Measurements from ENCODE around the gene GPR18. TPM values are rescaled to one million over a fixed set of nuclear protein-coding genes. Genes with fewer than 3 reads are reported as not detected.
A peak's percentile ranks its signal among the peaks of the same experiment; 100 is the strongest.

The GPR18 gene
- total and polyA plus RNA-seq, 11 donors = 0.04 to 1.1 (median 0.34) TPM; not detected in 8

- Histone ChIP-seq H3K27me3 (no peaks in the 10 kb centered on the region), H3K36me3 (peaks cover 0 to 4% (median 0%) of the 10 kb centered on the region in 9 donors), H3K27ac (peak overlapping the region in 3 of 12 donors; percentile 20 to 78 (median 74)), H3K4me3 (peak overlapping the region in 7 of 12 donors; percentile 10 to 57 (median 19)), H3K9me3 (no peaks in the 10 kb centered on the region), H3K4me1 (peaks cover 0 to 86% (median 9%) of the 10 kb centered on the region in 12 donors)
- ATAC-seq (no peak), DNase-seq (no peak)
- WGBS, 4 donors = 91 to 97% (median 95%) methylated on average over 8 of the region's 8 CpGs
- TF ChIP-seq CTCF (IDR thresholded peaks at IDR 0.05) = no peak
- no peak for TF ChIP-seq POLR2A (IDR thresholded peaks at IDR 0.05)
- intact Hi-C loops (cut with DNase I) = no loop called here
These were observed 47.4 kb upstream of the GPR18 start for GRCh38 chr13:99305566-99305965.

DNA sequence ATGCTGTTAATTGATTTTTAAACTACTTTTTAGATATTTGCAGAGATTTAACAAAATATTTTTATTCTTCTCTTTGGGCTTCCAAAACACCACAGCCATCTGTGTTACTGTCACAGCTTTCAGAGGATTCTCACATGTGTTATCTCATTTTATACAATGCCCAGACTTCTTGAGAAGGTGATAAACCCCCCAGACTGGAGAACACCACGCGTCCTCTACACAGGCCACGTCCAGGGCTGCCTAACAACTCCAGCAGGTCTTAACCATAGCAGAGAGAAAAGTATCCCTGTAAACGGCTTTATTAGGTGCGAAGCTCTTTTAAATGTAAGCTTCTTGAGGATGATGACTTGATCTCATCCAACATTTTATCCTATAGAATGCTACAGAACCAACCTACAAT, 47.0 kb upstream of the GPR18 start:
- Histone ChIP-seq H3K4me1 (peaks cover 0 to 86% (median 9%) of the 10 kb centered on the region in 12 donors), H3K36me3 (peaks cover 0 to 4% (median 0%) of the 10 kb centered on the region in 9 donors), H3K27ac (peak overlapping the region in 2 of 12 donors; percentile 74 to 78), H3K9me3 (no peaks in the 10 kb centered on the region), H3K4me3 (peak overlapping the region in 5 of 12 donors; percentile 10 to 57 (median 23)), H3K27me3 (no peaks in the 10 kb centered on the region)
- TF ChIP-seq POLR2A (IDR thresholded peaks at IDR 0.05) (no peak), CTCF (IDR thresholded peaks at IDR 0.05) (no peak)
- intact Hi-C loops (cut with DNase I) = no loop called here
- 62 to 76% (median 68%) methylated on average over 5 of the region's 5 CpGs for WGBS, 4 donors
- no peak for DNase-seq
- no peak for ATAC-seq

DNA sequence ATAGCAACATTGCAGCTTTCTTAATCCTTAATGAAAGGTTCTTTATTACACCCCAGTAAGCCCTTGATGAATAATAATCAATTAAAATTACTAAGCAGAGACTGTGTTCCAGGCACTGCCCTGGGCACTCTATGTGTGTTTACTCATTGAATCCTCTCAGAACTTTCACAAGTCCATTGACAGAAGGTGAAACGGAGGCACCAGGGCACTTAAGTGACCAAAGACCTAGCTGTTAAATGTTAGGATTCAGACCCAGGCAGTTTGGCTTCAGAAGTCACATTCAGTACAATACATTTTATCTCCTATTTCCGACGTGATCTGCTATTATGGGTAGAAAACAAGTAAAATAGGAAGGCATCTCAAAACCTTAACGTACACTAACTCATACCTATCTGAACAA, 46.4 kb upstream of the GPR18 start:
- TF ChIP-seq CTCF (IDR thresholded peaks at IDR 0.05) (no peak), POLR2A (IDR thresholded peaks at IDR 0.05) (no peak)
- WGBS, 4 donors = 84 to 86% (median 85%) methylated on average over 4 of the region's 4 CpGs
- peaks cover 0 to 85% (median 9%) of the 10 kb centered on the region in 12 donors for H3K4me1 ChIP-seq
- H3K4me3 ChIP-seq = peak overlapping the region in 3 of 12 donors; percentile 7 to 57 (median 31)
- no peaks in the 10 kb centered on the region for H3K9me3 ChIP-seq
- peak overlapping the region in 2 of 12 donors; percentile 2 to 78 for H3K27ac ChIP-seq
- DNase-seq = no peak
- peaks cover 0 to 4% (median 0%) of the 10 kb centered on the region in 9 donors for H3K36me3 ChIP-seq
- no peaks in the 10 kb centered on the region for H3K27me3 ChIP-seq
- intact Hi-C loops (cut with DNase I) = no loop called here
- ATAC-seq = no peak

DNA sequence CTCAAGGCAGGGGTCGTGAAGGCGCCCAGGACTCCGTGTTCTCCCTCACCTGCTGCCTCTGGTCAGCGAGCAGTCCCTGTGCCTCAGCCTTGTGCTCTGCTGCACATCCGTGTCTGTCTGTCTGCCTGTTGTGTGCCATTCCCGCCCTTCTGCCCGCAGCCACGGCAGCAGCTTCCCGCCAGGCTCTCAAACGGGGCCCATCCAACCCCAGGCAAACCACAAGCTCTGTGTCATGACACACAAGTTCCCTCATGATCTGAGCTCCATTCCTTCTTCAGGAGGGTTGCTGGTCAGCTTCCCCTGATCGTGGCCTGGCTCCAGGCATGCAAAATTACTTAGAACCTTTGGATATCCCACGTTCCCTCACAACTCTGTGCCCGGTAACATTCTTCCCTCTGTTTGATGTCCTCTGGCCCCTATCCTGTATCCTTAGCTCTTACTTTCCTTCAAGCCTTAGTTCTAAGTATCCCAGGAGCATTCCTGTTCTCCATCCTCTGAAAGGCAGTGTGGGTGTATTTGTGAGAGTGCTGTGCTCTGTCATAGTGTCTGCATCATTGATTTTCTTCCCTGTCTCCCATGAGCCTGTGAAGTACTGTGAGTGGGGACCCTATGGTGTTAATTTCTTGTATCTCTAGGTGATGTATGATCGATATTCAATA, 45.8 kb upstream of the GPR18 start:
- Histone ChIP-seq H3K4me3 (peak overlapping the region in 3 of 12 donors; percentile 7 to 57 (median 31)), H3K27me3 (no peaks in the 10 kb centered on the region), H3K36me3 (peaks cover 0 to 4% (median 0%) of the 10 kb centered on the region in 9 donors), H3K27ac (peak overlapping the region in 2 of 12 donors; percentile 2 to 78), H3K9me3 (no peaks in the 10 kb centered on the region), H3K4me1 (peaks cover 0 to 84% (median 9%) of the 10 kb centered on the region in 12 donors)
- 90 to 94% (median 93%) methylated on average over 14 of the region's 14 CpGs for WGBS, 4 donors
- DNase-seq (peak in 1 of 5 donors; percentile 54), ATAC-seq (peak in 3 of 4 donors; percentile 21 to 42 (median 29))
- TF ChIP-seq POLR2A (IDR thresholded peaks at IDR 0.05) (no peak), CTCF (IDR thresholded peaks at IDR 0.05) (no peak)
- intact Hi-C loops (cut with DNase I) = no loop called here
